Epithelial cell of esophagus (primary cell): ENCODE results near the gene KRTAP19-4.

Experiments
- DNase-seq: peaks from one replicate; pipeline ENCODE4 v3.0.0; 2010; ENCODE audit warnings: low read depth
- H3K4me3 ChIP-seq: 2 replicates; pipeline ENCODE4 v1.5.1; 2011; ENCODE audit warnings: mild to moderate bottlenecking, low read length, control low read depth
- CTCF ChIP-seq: IDR thresholded peaks from 2 replicates; pipeline ENCODE4 v1.5.1; 2011; ENCODE audit warnings: low read depth, mild to moderate bottlenecking, low read length, control low read depth, inconsistent platforms; ENCODE audit not compliant: insufficient read depth; ENCODE audit errors: missing control alignments

The KRTAP19-4 gene

GRCh38 chr21:30468900-30469714, 27.9 kb downstream of the KRTAP19-4 start:
- no peak for DNase-seq
- no peak for TF ChIP-seq CTCF
- no peak overlapping the region for H3K4me3 ChIP-seq

- peak; percentile 73 for TF ChIP-seq CTCF
- DNase-seq, result peak; percentile 30
- no peak overlapping the region for H3K4me3 ChIP-seq
Observed at GRCh38 chr21:30463713-30464112, 33.3 kb downstream of the KRTAP19-4 start.

- H3K4me3 ChIP-seq, result no peak overlapping the region
- TF ChIP-seq CTCF, result no peak
- no peak for DNase-seq
Observed at GRCh38 chr21:30448514-30448913, 48.5 kb downstream of the KRTAP19-4 start.

- DNase-seq, result no peak
- H3K4me3 ChIP-seq, result no peak overlapping the region
- TF ChIP-seq CTCF, result no peak
Observed at GRCh38 chr21:30447056-30447455, 49.9 kb downstream of the KRTAP19-4 start.
